ENCODE data around the gene DNM1.

DNA sequence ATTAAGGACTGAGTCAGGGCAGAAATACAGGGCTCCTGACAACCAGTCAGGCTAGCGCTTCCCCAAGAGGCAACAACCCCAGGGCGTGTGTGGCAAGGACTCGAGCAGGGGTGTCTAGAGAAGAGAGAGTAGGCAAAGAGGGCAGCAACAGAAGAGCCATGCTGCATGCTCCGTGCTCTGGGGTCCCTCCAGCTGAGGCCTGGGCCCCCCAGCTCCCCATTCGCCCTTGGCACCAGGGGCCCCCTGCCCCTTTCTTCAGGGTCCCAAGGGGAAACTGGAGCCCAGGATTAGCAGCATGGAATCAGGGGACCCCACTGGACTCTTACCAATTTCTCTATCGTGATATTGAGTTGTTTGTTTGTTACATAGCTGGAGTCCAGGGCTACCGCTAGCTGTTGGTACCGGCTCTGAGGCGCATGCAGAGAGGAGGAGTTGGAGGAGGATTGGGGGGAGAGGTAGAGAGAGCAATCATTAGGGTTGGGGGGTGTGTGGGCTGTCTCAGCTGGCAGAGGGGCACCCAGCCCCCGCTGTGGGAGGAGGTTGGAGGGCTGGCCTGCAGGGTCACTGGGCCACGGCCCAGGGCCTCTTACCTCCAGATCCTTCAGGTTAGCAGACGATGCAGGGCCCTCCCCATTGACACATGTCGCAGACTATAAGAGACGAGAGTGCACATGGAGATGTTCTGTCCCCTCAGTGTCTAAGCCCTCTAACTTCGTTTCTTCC lies 63.9 kb downstream of the DNM1 start:
- TF ChIP-seq, protein P1, sequence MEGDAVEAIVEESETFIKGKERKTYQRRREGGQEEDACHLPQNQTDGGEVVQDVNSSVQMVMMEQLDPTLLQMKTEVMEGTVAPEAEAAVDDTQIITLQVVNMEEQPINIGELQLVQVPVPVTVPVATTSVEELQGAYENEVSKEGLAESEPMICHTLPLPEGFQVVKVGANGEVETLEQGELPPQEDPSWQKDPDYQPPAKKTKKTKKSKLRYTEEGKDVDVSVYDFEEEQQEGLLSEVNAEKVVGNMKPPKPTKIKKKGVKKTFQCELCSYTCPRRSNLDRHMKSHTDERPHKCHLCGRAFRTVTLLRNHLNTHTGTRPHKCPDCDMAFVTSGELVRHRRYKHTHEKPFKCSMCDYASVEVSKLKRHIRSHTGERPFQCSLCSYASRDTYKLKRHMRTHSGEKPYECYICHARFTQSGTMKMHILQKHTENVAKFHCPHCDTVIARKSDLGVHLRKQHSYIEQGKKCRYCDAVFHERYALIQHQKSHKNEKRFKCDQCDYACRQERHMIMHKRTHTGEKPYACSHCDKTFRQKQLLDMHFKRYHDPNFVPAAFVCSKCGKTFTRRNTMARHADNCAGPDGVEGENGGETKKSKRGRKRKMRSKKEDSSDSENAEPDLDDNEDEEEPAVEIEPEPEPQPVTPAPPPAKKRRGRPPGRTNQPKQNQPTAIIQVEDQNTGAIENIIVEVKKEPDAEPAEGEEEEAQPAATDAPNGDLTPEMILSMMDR (IDR thresholded peaks at IDR 0.05) = no peak
- TF ChIP-seq POLR2A (IDR thresholded peaks at IDR 0.05) = no peak
